GM12878 (cell line): Measurements from ENCODE around the gene PTPRN2. TPM values are rescaled to one million over a fixed set of nuclear protein-coding genes. Genes with fewer than 3 reads are reported as not detected.

Experiments used
- ATAC-seq: fragments of 200-7000 bp; cut with Tn5 transposase; 3 replicates; pipeline ENCODE4 v1.9.1; 2020; ENCODE audit warnings: mild to moderate bottlenecking, moderate library complexity
- BruUV-seq: library from RNA; stranded (reverse); fragments of 400-500 nt; replicated peaks from 2 replicates; lab custom pipeline; 2021; lab: Mats Ljungman, UMichigan
- CTCF ChIA-PET: fragments of 300-600 bp; sonication (Branson Sonifier 250); formaldehyde crosslinking; extraction: SDS; loops from one replicate; lab custom pipeline; 2021; ENCODE audit warnings: inconsistent platforms; lab: Yijun Ruan, JAX
- POLR2A ChIA-PET: fragments of 350-600 bp; formaldehyde crosslinking; extraction: SDS; loops from one replicate; lab custom pipeline; 2021; ENCODE audit warnings: inconsistent platforms; lab: Charles Lee
- RAD21 ChIA-PET: fragments of 300-600 bp; sonication (Branson Sonifier 250); formaldehyde crosslinking; loops from one replicate; lab custom pipeline; 2023; ENCODE audit warnings: antibody characterized with exemption; ENCODE audit not compliant: unreplicated experiment; lab: Charles Lee
- SMC1A ChIA-PET: fragments of 300-600 bp; sonication (Branson Sonifier 250); formaldehyde crosslinking; loops from one replicate; lab custom pipeline; 2023; ENCODE audit not compliant: unreplicated experiment, uncharacterized antibody; lab: Charles Lee
- DNase-seq: peaks from one replicate; pipeline ENCODE4 v3.0.0-alpha.2; 2011; ENCODE audit warnings: low read depth, low spot score
- FAIRE-seq: peaks from 3 replicates; lab custom pipeline; 2011; peaks lifted over from hg19 to GRCh38; lab: Jason Lieb, UNC
- H2AFZ ChIP-seq: 2 replicates; pipeline ENCODE4 v1.6.0; 2011; ENCODE audit warnings: low read depth, low read length, control low read depth; ENCODE audit not compliant: control insufficient read depth
- H3K27ac ChIP-seq: 2 replicates; pipeline ENCODE4 v1.5.1; 2011; ENCODE audit warnings: control low read depth; ENCODE audit not compliant: control insufficient read depth, insufficient read depth
- H3K27me3 ChIP-seq, 2 experiments: replicated peaks in 1 of 2; 2 replicates each; pipeline versions ENCODE4 v1.6.0 to v1.6.1; 2011; ENCODE audit warnings: low read length in 1 of 2; ENCODE audit not compliant: control insufficient read depth in 2 of 2, insufficient read depth in 2 of 2
- H3K36me3 ChIP-seq, 2 experiments: 2 replicates each; pipeline ENCODE4 v1.5.1; 2011; ENCODE audit warnings: low read length in 1 of 2; ENCODE audit not compliant: control insufficient read depth in 2 of 2, insufficient read depth in 2 of 2
- H3K4me1 ChIP-seq: 2 replicates; pipeline ENCODE4 v1.6.1; 2011; ENCODE audit warnings: mild to moderate bottlenecking, low read length, moderate library complexity, mixed read lengths; ENCODE audit not compliant: control insufficient read depth, insufficient read depth
- H3K4me2 ChIP-seq: 2 replicates; pipeline ENCODE4 v1.6.0; 2011; ENCODE audit warnings: control low read depth; ENCODE audit not compliant: control insufficient read depth, insufficient read depth
- H3K4me3 ChIP-seq: fragments of 200-600 bp; sonication (generic); 2 replicates; pipeline ENCODE4 v1.5.1; 2016
- H3K79me2 ChIP-seq: 2 replicates; pipeline ENCODE4 v1.6.0; 2011; ENCODE audit warnings: low read length; ENCODE audit not compliant: control insufficient read depth, insufficient read depth
- H3K9ac ChIP-seq: 2 replicates; pipeline ENCODE4 v1.8.0; 2011; ENCODE audit warnings: low read length, control low read depth, mixed read lengths; ENCODE audit not compliant: control insufficient read depth, insufficient read depth
- H3K9me3 ChIP-seq: replicated peaks from 3 replicates; pipeline ENCODE4 v1.5.1; 2011; ENCODE audit warnings: mild to moderate bottlenecking, low read length; ENCODE audit not compliant: control insufficient read depth, insufficient read depth
- H4K20me1 ChIP-seq: 2 replicates; pipeline ENCODE4 v1.6.0; 2011; ENCODE audit not compliant: control insufficient read depth, insufficient read depth
- FOS ChIP-seq: IDR thresholded peaks from 3 replicates; pipeline ENCODE4 v1.6.1; 2011; ENCODE audit warnings: borderline replicate concordance; ENCODE audit not compliant: insufficient read length; ENCODE audit errors: extremely low read depth
- HDGF ChIP-seq: fragments of 450-650 bp; IDR thresholded peaks from 2 replicates; pipeline ENCODE4 v1.6.1; 2016; ENCODE audit warnings: antibody characterized with exemption
- NFYB ChIP-seq: IDR thresholded peaks from 2 replicates; pipeline ENCODE4 v1.6.1; 2011; ENCODE audit warnings: low read depth, mild to moderate bottlenecking, low read length, improper control_type of control experiment, moderate library complexity; ENCODE audit not compliant: insufficient read depth
- WGBS: methylation state at CpG from one replicate; pipeline ENCODE4 v1.1.6; 2016; ENCODE audit warnings: low lambda C conversion rate; ENCODE audit not compliant: insufficient replicate concordance, insufficient coverage; ENCODE audit errors: missing lambda C conversion rate; 5-methylcytosine and 5-hydroxymethylcytosine counted together
- in situ Hi-C: fragments of 300-500 bp; cut with MboI; formaldehyde crosslinking; loops from 9 replicates; pipeline ENCODE4 v1.14.3; 2018; ENCODE audit warnings: mixed read lengths
- intact Hi-C: fragments of 100-400 bp; cut with micrococcal nuclease; formaldehyde crosslinking; loops from one replicate; pipeline ENCODE4 v1.14.2; 2022; ENCODE audit not compliant: unreplicated experiment
- polyA plus RNA-seq, 11 experiments: library from polyadenylated mRNA; depleted of rRNA in 4 of 11; unstranded in 6 of 11; stranded (reverse) in 5 of 11; fragments of >200 nt; fragmentation: Nextera tagmentation in 4 of 11; fragmentation: Illumina TruSeq in 1 of 11; extraction: Ambion mirVana in 4 of 11; extraction: Trizol in 1 of 11; gene quantifications; 1 replicate in 1 of 11; 2 replicates in 10 of 11; pipeline versions ENCODE4 v1.2.1 to v1.2.3, GENCODE V29; 2011 to 2016; ENCODE audit warnings: inconsistent platforms in 2 of 11, missing spikeins in 2 of 11, low read depth in 1 of 11
- total RNA-seq, 4 experiments: library from RNA; depleted of rRNA in 3 of 4; stranded (reverse); fragments of >200 nt in 3 of 4; fragmentation: Illumina TruSeq in 1 of 4; extraction: Trizol in 1 of 4; gene quantifications; 2 replicates each; pipeline versions ENCODE4 v1.2.1 to v1.2.3, GENCODE V29; 2013 to 2021
- TF ChIP-seq, protein P1 (sequence below): fragments of 450-650 bp; IDR thresholded peaks from 2 replicates; pipeline ENCODE4 v1.6.1; 2017; ENCODE audit warnings: mild to moderate bottlenecking
- TF ChIP-seq, protein P2 (sequence below): IDR thresholded peaks from 2 replicates; pipeline ENCODE4 v1.6.1; 2012; ENCODE audit warnings: low read length, inconsistent platforms
- TF ChIP-seq, protein P3 (sequence below): IDR thresholded peaks from 2 replicates; pipeline ENCODE4 v1.6.1; 2012; ENCODE audit warnings: low read depth, low read length, improper control_type of control experiment
- TF ChIP-seq, protein P4 (sequence below): IDR thresholded peaks from 2 replicates; pipeline ENCODE4 v1.6.1; 2011; ENCODE audit warnings: mild to moderate bottlenecking, low read depth, low read length, moderate library complexity; ENCODE audit not compliant: insufficient replicate concordance

PTPRN2 gene
- total and polyA plus RNA-seq, 10 of the 15 experiments (the other 5 are each of a cell fraction or from before 2014, with no cell fraction given): 5.4 TPM; not detected in 9

DNA sequence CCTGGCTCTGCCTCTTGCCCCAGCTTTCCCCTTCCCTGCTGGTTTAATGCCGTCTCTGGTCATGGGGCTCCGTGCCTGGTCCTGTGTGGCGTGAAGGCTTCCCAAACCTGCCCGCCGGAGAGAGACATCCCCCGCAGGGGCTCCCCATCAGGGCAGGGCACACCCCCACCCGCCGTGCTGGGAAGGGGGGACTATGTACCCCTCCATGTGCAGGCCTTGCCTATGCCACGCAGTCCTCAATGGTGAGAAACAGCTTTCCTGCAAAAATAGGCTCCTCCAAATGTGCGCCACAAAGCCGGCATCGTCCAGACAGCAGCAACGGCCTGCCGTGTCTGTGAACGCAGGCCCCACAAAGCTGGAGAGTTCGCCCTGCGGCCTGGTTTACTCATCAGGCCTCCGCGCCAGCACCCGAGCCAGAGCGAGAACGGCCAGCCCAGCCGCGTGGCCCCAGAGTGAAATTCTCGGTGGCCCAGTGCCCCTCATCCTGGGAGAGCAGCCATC, 937.4 kb downstream of the PTPRN2 start:
- Histone ChIP-seq H3K4me2 (no peak overlapping the region), H4K20me1 (no peaks in the 10 kb centered on the region), H3K9ac (no peak overlapping the region), H3K9me3 (no peaks in the 10 kb centered on the region; the same call in 2 of the 3 replicates), H3K27ac (no peak overlapping the region), H3K79me2 (no peaks in the 10 kb centered on the region), H3K4me3 (no peak overlapping the region), H3K27me3 (no peaks in the 10 kb centered on the region), H3K36me3 (no peaks in the 10 kb centered on the region), H2AFZ (no peak overlapping the region), H3K4me1 (no peaks in the 10 kb centered on the region)
- no TSS peak for BruUV-seq
- RAD21 ChIA-PET: no interaction called here
- DNase-seq (no peak), FAIRE-seq (no peak), ATAC-seq (no peak)
- in situ Hi-C loops (no loop called here), intact Hi-C loops (no loop called here)
- TF ChIP-seq, protein P1, sequence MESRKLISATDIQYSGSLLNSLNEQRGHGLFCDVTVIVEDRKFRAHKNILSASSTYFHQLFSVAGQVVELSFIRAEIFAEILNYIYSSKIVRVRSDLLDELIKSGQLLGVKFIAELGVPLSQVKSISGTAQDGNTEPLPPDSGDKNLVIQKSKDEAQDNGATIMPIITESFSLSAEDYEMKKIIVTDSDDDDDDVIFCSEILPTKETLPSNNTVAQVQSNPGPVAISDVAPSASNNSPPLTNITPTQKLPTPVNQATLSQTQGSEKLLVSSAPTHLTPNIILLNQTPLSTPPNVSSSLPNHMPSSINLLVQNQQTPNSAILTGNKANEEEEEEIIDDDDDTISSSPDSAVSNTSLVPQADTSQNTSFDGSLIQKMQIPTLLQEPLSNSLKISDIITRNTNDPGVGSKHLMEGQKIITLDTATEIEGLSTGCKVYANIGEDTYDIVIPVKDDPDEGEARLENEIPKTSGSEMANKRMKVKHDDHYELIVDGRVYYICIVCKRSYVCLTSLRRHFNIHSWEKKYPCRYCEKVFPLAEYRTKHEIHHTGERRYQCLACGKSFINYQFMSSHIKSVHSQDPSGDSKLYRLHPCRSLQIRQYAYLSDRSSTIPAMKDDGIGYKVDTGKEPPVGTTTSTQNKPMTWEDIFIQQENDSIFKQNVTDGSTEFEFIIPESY: no peak
- 77% methylated on average over 24 of the region's 25 CpGs for WGBS
- SMC1A ChIA-PET: no interaction called here
- CTCF ChIA-PET: no interaction called here
- POLR2A ChIA-PET: no interaction called here

DNA sequence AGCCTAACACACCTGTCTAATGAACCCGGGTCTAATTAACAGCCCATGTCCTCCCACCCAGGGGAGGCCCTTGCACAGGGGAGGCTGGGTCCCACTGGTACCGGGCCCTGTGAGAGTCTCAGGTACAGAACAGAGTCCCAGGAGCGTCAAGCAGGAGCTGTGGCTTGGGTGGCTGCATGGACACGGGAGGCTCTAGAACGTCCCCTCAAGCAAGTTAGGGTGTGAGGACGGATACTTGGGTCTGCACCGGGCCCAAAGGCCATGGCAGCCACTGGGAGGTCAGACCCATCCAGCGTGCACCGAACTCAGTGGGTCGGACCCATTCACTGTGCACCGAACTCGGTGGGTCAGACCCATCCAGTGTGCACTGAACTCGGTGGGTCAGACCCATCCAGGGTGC, 941.1 kb downstream of the PTPRN2 start:
- no peaks in the 10 kb centered on the region for H3K79me2 ChIP-seq
- SMC1A ChIA-PET: no interaction called here
- H3K9ac ChIP-seq: no peak overlapping the region
- intact Hi-C loops: no loop called here
- H4K20me1 ChIP-seq: no peaks in the 10 kb centered on the region
- CTCF ChIA-PET: no interaction called here
- POLR2A ChIA-PET: no interaction called here
- whole genome bisulfite sequencing: 62% methylated on average over 13 of the region's 13 CpGs
- H3K27ac ChIP-seq: no peak overlapping the region
- BruUV-seq: no TSS peak
- in situ Hi-C loops: no loop called here
- RAD21 ChIA-PET: no interaction called here
- H3K4me3 ChIP-seq: no peak overlapping the region
- no peaks in the 10 kb centered on the region for H3K27me3 ChIP-seq
- H3K4me2 ChIP-seq: no peak overlapping the region
- peaks cover 1% of the 10 kb centered on the region; the same call in 2 of the 3 replicates for H3K9me3 ChIP-seq
- H2AFZ ChIP-seq: no peak overlapping the region
- ATAC-seq (no peak), FAIRE-seq (no peak), DNase-seq (no peak)
- H3K4me1 ChIP-seq: no peaks in the 10 kb centered on the region
- no peaks in the 10 kb centered on the region for H3K36me3 ChIP-seq
- TF ChIP-seq NFYB (no peak), HDGF (no peak), FOS (no peak)
- TF ChIP-seq, protein P2, sequence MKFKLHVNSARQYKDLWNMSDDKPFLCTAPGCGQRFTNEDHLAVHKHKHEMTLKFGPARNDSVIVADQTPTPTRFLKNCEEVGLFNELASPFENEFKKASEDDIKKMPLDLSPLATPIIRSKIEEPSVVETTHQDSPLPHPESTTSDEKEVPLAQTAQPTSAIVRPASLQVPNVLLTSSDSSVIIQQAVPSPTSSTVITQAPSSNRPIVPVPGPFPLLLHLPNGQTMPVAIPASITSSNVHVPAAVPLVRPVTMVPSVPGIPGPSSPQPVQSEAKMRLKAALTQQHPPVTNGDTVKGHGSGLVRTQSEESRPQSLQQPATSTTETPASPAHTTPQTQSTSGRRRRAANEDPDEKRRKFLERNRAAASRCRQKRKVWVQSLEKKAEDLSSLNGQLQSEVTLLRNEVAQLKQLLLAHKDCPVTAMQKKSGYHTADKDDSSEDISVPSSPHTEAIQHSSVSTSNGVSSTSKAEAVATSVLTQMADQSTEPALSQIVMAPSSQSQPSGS: no peak
- TF ChIP-seq, protein P1: no peak
- TF ChIP-seq, protein P3, sequence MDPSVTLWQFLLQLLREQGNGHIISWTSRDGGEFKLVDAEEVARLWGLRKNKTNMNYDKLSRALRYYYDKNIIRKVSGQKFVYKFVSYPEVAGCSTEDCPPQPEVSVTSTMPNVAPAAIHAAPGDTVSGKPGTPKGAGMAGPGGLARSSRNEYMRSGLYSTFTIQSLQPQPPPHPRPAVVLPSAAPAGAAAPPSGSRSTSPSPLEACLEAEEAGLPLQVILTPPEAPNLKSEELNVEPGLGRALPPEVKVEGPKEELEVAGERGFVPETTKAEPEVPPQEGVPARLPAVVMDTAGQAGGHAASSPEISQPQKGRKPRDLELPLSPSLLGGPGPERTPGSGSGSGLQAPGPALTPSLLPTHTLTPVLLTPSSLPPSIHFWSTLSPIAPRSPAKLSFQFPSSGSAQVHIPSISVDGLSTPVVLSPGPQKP: no peak
- TF ChIP-seq, protein P4, sequence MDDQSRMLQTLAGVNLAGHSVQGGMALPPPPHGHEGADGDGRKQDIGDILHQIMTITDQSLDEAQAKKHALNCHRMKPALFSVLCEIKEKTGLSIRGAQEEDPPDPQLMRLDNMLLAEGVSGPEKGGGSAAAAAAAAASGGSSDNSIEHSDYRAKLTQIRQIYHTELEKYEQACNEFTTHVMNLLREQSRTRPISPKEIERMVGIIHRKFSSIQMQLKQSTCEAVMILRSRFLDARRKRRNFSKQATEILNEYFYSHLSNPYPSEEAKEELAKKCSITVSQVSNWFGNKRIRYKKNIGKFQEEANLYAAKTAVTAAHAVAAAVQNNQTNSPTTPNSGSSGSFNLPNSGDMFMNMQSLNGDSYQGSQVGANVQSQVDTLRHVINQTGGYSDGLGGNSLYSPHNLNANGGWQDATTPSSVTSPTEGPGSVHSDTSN: no peak
